ENCODE data around the gene KDM1A.
"Not testable (repeated sequence)": the region's sequence is repeated elsewhere in the genome, so short reads cannot be mapped to it uniquely, and the experiment has no call there.

Gene KDM1A

DNA sequence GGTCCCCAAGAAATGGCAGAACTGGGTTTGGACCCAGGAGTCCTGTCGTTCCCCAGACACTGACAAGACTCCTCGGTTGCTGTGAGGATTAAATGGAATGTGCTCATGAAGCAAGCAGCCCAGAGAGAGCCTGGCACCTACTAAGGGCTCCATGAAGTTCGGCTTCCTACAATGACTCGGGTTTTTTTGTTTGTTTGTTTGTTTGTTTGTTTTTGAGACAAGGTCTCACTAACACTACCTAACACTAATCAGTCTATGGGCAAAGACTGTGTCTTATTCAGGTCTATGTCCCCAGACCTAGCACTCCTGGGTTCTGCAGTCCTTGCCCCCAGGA, 43.2 kb upstream of the KDM1A start:
- H3K27ac ChIP-seq (ENCODE audit: low read length): no peak overlapping the region
- no peak overlapping the region for H3K4me2 ChIP-seq (ENCODE audit: low read depth, low read length)

DNA sequence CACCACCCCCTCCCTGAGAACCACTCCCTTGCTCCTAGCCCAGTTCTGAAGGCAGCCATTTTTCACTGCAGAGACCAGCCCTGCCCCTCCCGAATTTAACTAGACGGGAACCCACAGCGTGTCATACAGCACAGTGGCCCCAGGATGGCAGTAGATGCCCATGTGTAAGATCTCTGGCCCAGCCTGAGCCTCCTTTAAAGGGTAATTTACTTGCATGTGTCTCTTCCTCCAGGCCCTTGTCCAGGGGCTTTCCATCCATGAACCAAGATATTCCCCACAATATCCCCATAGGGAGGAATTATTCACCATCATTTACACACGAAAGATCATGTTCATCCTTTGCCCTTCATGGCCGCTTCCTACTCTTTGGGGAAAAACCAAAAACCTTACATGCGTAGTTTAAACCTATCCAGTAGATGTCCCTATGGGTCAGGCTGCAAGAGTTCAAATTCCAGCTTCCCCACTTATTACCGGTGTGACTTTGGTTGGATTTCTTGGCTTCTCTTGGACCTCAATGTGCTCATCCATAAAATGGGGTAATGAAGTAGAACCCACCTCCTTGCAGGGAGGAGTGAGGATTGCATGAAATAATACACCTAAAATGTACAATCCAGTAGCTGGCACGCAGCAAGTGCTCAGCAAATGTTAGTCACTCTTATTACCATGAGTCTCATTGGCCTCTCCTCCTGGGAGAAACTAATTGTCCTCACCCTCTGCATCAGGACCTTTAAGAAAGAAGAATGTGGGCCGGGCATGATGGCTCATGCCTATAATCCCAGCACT, 42.6 kb upstream of the KDM1A start:
- no peaks in the 10 kb centered on the region for H3K36me3 ChIP-seq (replicated peaks; ENCODE audit: insufficient read depth, low read length)
- no peaks in the 10 kb centered on the region for H3F3A ChIP-seq (ENCODE audit: insufficient read depth, low read length)
- 0 out of 2 replicates have a peak overlapping the region, but pooled peaks have one; percentile 21 for H2AFZ ChIP-seq (ENCODE audit: low read length)
- H3K4me3 ChIP-seq (ENCODE audit: low read length): no peak overlapping the region
- peak; percentile 60 for DNase-seq
- no peak for TF ChIP-seq EZH2 (optimal IDR thresholded peaks at IDR 0.05; ENCODE audit: low read depth, low read length)
- TF ChIP-seq, protein P1, sequence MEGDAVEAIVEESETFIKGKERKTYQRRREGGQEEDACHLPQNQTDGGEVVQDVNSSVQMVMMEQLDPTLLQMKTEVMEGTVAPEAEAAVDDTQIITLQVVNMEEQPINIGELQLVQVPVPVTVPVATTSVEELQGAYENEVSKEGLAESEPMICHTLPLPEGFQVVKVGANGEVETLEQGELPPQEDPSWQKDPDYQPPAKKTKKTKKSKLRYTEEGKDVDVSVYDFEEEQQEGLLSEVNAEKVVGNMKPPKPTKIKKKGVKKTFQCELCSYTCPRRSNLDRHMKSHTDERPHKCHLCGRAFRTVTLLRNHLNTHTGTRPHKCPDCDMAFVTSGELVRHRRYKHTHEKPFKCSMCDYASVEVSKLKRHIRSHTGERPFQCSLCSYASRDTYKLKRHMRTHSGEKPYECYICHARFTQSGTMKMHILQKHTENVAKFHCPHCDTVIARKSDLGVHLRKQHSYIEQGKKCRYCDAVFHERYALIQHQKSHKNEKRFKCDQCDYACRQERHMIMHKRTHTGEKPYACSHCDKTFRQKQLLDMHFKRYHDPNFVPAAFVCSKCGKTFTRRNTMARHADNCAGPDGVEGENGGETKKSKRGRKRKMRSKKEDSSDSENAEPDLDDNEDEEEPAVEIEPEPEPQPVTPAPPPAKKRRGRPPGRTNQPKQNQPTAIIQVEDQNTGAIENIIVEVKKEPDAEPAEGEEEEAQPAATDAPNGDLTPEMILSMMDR (IDR thresholded peaks at IDR 0.05; ENCODE audit: low read length): peak; percentile 78
- H3K79me2 ChIP-seq (ENCODE audit: low read length): no peaks in the 10 kb centered on the region
- H4K20me1 ChIP-seq (ENCODE audit: insufficient read depth, low read length): no peaks in the 10 kb centered on the region
- H3K9me2 ChIP-seq (replicated peaks; ENCODE audit: insufficient read depth, low read length): no peaks in the 10 kb centered on the region
- no peaks in the 10 kb centered on the region for H3K9me3 ChIP-seq (replicated peaks; ENCODE audit: insufficient read depth, low read length)
- no peaks in the 10 kb centered on the region for H3K4me1 ChIP-seq (ENCODE audit: low read length)
- H3K9ac ChIP-seq (ENCODE audit: low read length): no peak overlapping the region
- no peak overlapping the region for H3K4me2 ChIP-seq (ENCODE audit: low read depth, low read length)
- H3K27me3 ChIP-seq (replicated peaks; ENCODE audit: insufficient read depth, low read length): peaks cover 33% of the 10 kb centered on the region
- no peak overlapping the region for H3K27ac ChIP-seq (ENCODE audit: low read length)

More for the DNA sequence above, 43.2 kb upstream of the KDM1A start:
- Histone ChIP-seq H3K79me2 (ENCODE audit: low read length) (no peaks in the 10 kb centered on the region), H3F3A (ENCODE audit: insufficient read depth, low read length) (no peaks in the 10 kb centered on the region), H3K4me1 (ENCODE audit: low read length) (no peaks in the 10 kb centered on the region), H3K9me2 (replicated peaks; ENCODE audit: insufficient read depth, low read length) (no peaks in the 10 kb centered on the region), H3K4me3 (ENCODE audit: low read length) (no peak overlapping the region), H3K27me3 (replicated peaks; ENCODE audit: insufficient read depth, low read length) (peaks cover 38% of the 10 kb centered on the region), H3K9ac (ENCODE audit: low read length) (no peak overlapping the region), H3K9me3 (replicated peaks; ENCODE audit: insufficient read depth, low read length) (no peaks in the 10 kb centered on the region), H2AFZ (ENCODE audit: low read length) (0 out of 2 replicates have a peak overlapping the region, but pooled peaks have one; percentile 21), H4K20me1 (ENCODE audit: insufficient read depth, low read length) (no peaks in the 10 kb centered on the region), H3K36me3 (replicated peaks; ENCODE audit: insufficient read depth, low read length) (no peaks in the 10 kb centered on the region)
- DNase-seq: no peak
- TF ChIP-seq EZH2 (optimal IDR thresholded peaks at IDR 0.05; ENCODE audit: low read depth, low read length): no peak

DNA sequence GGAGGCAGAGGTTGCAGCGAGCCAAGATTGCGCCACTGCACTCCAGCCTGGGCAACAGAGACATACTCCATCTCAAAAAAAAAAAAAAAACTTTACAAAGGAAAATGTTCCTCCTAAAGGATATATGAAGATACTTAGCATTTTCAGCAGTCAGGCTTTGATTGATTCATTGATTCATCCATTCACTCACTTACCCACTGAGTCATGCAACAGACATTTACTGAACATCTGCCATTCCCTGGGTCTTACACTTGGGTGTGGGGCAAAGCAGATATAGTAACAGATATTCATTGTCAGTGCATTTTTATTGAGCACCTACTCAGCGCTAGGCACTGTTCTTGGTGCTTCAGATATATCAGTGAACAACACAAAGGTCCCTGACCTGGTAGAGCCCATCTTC, 41.0 kb upstream of the KDM1A start:
- H3F3A ChIP-seq (ENCODE audit: insufficient read depth, low read length): no peaks in the 10 kb centered on the region
- no peaks in the 10 kb centered on the region for H4K20me1 ChIP-seq (ENCODE audit: insufficient read depth, low read length)
- no peak overlapping the region for H3K9ac ChIP-seq (ENCODE audit: low read length)
- no peak overlapping the region for H2AFZ ChIP-seq (ENCODE audit: low read length)
- H3K9me2 ChIP-seq (replicated peaks; ENCODE audit: insufficient read depth, low read length): no peaks in the 10 kb centered on the region
- no peaks in the 10 kb centered on the region for H3K4me1 ChIP-seq (ENCODE audit: low read length)
- H3K9me3 ChIP-seq (replicated peaks; ENCODE audit: insufficient read depth, low read length): no peaks in the 10 kb centered on the region
- H3K79me2 ChIP-seq (ENCODE audit: low read length): no peaks in the 10 kb centered on the region
- H3K4me3 ChIP-seq (ENCODE audit: low read length): no peak overlapping the region
- no peak overlapping the region for H3K4me2 ChIP-seq (ENCODE audit: low read depth, low read length)
- H3K27ac ChIP-seq (ENCODE audit: low read length): no peak overlapping the region
- peaks cover 17% of the 10 kb centered on the region; the same call in 1 of the 2 replicates for H3K27me3 ChIP-seq (replicated peaks; ENCODE audit: insufficient read depth, low read length)
- no peak for TF ChIP-seq EZH2 (optimal IDR thresholded peaks at IDR 0.05; ENCODE audit: low read depth, low read length)
- no peak for TF ChIP-seq EZH2phosphoT487 (IDR thresholded peaks at IDR 0.05; ENCODE audit: low read length)
- TF ChIP-seq, protein P1 (IDR thresholded peaks at IDR 0.05; ENCODE audit: low read length): no peak
- no peaks in the 10 kb centered on the region for H3K36me3 ChIP-seq (replicated peaks; ENCODE audit: insufficient read depth, low read length)
- DNase-seq: no peak

DNA sequence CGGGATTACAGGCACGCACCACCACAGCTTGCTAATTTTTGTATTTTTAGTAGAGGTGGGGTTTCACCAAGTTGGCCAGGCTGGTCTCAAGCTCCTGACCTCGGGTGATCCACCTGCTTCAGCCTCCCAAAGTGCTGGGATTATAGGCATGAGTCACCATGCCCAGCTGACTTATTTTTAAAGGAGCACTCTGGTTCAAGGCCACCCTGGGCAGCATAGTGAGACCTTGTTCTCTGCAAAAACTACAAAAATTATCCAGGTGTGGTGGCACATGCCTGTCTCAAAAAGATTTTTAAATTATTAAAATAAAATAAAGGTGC, 38.8 kb upstream of the KDM1A start:
- not testable (repeated sequence) for H2AFZ ChIP-seq (ENCODE audit: low read length); H3K79me2 ChIP-seq (ENCODE audit: low read length); H3K9me2 ChIP-seq (replicated peaks; ENCODE audit: insufficient read depth, low read length); H3F3A ChIP-seq (ENCODE audit: insufficient read depth, low read length); H4K20me1 ChIP-seq (ENCODE audit: insufficient read depth, low read length); H3K27ac ChIP-seq (ENCODE audit: low read length); H3K4me1 ChIP-seq (ENCODE audit: low read length); DNase-seq; H3K9ac ChIP-seq (ENCODE audit: low read length); H3K4me3 ChIP-seq (ENCODE audit: low read length); H3K4me2 ChIP-seq (ENCODE audit: low read depth, low read length); H3K27me3 ChIP-seq (replicated peaks; ENCODE audit: insufficient read depth, low read length); H3K36me3 ChIP-seq (replicated peaks; ENCODE audit: insufficient read depth, low read length); H3K9me3 ChIP-seq (replicated peaks; ENCODE audit: insufficient read depth, low read length)

Data from MM.1S (cell line).